Uterus (tissue), 4 donors: ENCODE measurements around the gene ZNF441. TPM values are rescaled to one million over a fixed set of nuclear protein-coding genes. Genes with fewer than 3 reads are reported as not detected.
"Not testable (repeated sequence)": the region's sequence is repeated elsewhere in the genome, so short reads cannot be mapped to it uniquely, and the experiment has no call there.

Source experiments
- DNase-seq, 2 donors: peaks; one replicate each; pipeline ENCODE4 v3.0.0-alpha.2; 2019 to 2020
- H3K27ac ChIP-seq, 2 donors: fragments of 200-600 bp; sonication (generic); 1 replicate in 1 of 2; 2 replicates in 1 of 2; pipeline ENCODE4 v1.5.1; 2016 to 2018
- H3K27me3 ChIP-seq, 2 donors: fragments of 200-600 bp; sonication (generic); one replicate each; pipeline ENCODE4 v1.5.1; 2018 to 2019; ENCODE audit warnings: control low read depth in 1 of 2
- H3K36me3 ChIP-seq, 2 donors: fragments of 200-600 bp; sonication (generic); one replicate each; pipeline ENCODE4 v1.5.1; 2019; ENCODE audit warnings: control low read depth in 1 of 2
- H3K4me1 ChIP-seq, 2 donors: fragments of 200-600 bp; sonication (generic); one replicate each; pipeline ENCODE4 v1.5.1; 2018 to 2019; ENCODE audit warnings: control low read depth in 1 of 2
- H3K4me3 ChIP-seq, 2 donors: fragments of 200-600 bp; sonication (generic); 1 replicate in 1 of 2; 2 replicates in 1 of 2; pipeline ENCODE4 v1.5.1; 2018 to 2019; ENCODE audit warnings: mild to moderate bottlenecking in 1 of 2
- H3K9me3 ChIP-seq, 2 donors: fragments of 200-600 bp; sonication (generic); one replicate each; pipeline ENCODE4 v1.5.1; 2019; ENCODE audit warnings: control low read depth in 1 of 2
- CTCF ChIP-seq, 4 experiments: fragments of 200-600 bp in 2 of 4; fragments of 450-650 bp in 2 of 4; sonication (generic) in 2 of 4; IDR thresholded peaks; one replicate each; pipeline ENCODE4 v1.5.1; 2016 to 2019; ENCODE audit warnings: antibody characterized with exemption in 4 of 4, mild to moderate bottlenecking in 2 of 4, moderate library complexity in 1 of 4
- POLR2A ChIP-seq, 2 donors: fragments of 450-650 bp; IDR thresholded peaks; one replicate each; pipeline ENCODE4 v1.6.1; 2016; ENCODE audit warnings: antibody characterized with exemption in 2 of 2, mild to moderate bottlenecking in 1 of 2, moderate library complexity in 1 of 2
- intact Hi-C: fragments of 100-400 bp; cut with DNase I; formaldehyde crosslinking; loops from one replicate; pipeline ENCODE4 v1.15.1; 2023; ENCODE audit warnings: low total_unique reads
- total RNA-seq, 4 donors: library from RNA; depleted of rRNA in 3 of 4; stranded (reverse); fragments of >200 nt in 3 of 4; gene quantifications; one replicate each; pipeline versions ENCODE4 v1.1.0 to v1.2.4, GENCODE V29; 2014 to 2023
- donor health status: DM: yes; HTN: yes; CAD: no.

ZNF441 gene
- total RNA-seq, 4 donors from 2014 or later: 8.5 to 25.6 (median 19.8) TPM

DNA sequence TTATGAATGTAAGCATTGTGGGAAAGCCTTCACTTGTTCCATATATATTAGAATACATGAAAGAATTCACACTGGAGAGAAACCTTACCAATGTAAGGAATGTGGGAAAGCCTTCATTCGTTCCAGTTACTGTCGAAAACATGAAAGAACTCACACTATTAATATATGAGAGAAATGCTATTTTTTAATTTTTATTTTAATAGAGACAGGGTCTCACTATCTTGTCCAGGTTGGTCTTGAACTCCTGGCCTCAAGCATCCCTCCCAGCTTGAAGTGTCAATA is 40.2 kb downstream of the ZNF441 start:
- Histone ChIP-seq H3K27ac (no peak overlapping the region), H3K4me1 (no peaks in the 10 kb centered on the region), H3K36me3 (no peaks in the 10 kb centered on the region), H3K27me3 (no peaks in the 10 kb centered on the region), H3K4me3 (no peak overlapping the region), H3K9me3 (peaks cover 0 to 25% of the 10 kb centered on the region in 2 donors)
- intact Hi-C loops: no loop called here
- no peak for DNase-seq
- no peak for TF ChIP-seq CTCF (IDR thresholded peaks at IDR 0.05)
- no peak for TF ChIP-seq POLR2A (IDR thresholded peaks at IDR 0.05)

DNA sequence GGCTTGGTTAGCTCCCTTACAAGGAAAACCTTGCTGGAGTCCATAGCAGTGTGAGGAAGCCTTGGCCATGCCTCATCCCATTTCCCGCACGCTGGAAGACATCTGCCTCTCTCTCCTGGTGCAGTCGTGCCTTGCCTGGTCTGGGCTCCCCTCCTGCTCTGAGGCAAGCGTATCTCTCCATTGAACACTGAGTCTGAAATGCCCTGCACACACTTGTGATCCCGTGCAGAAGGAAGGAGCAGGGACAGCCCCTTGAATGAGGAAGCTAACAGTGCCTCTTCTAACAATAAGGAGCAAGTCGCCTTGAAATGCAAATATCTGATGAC is 46.9 kb downstream of the ZNF441 start:
- no peak for DNase-seq
- Histone ChIP-seq H3K4me3 (peak overlapping the region; percentile 53 to 62), H3K4me1 (no peaks in the 10 kb centered on the region), H3K27ac (peak overlapping the region in 1 of 2 donors; percentile 16), H3K9me3 (no peaks in the 10 kb centered on the region), H3K36me3 (no peaks in the 10 kb centered on the region), H3K27me3 (no peaks in the 10 kb centered on the region)
- intact Hi-C loops: no loop called here
- TF ChIP-seq CTCF (IDR thresholded peaks at IDR 0.05) (no peak), POLR2A (IDR thresholded peaks at IDR 0.05) (no peak)

GRCh38 chr19:11814029-11814699 is 47.4 kb downstream of the ZNF441 start, which contains the start of gene ZNF440:
Gene ZNF440, plus strand, starts transcription at chr19:11814273. Its CDS starts 175 bp downstream, at chr19:11814448.
- H3K36me3 ChIP-seq: no peaks in the 10 kb centered on the region
- TF ChIP-seq CTCF (IDR thresholded peaks at IDR 0.05) (no peak), POLR2A (IDR thresholded peaks at IDR 0.05) (peak; percentile 88)
- intact Hi-C loops: no loop called here
- no peaks in the 10 kb centered on the region for H3K9me3 ChIP-seq
- peak within 1 kb of the TSS; percentile 53 to 62 for H3K4me3 ChIP-seq
- H3K4me1 ChIP-seq: no peaks in the 10 kb centered on the region
- peak; percentile 92 to 96 for DNase-seq
- peak within 1 kb of the TSS; percentile 67 to 83 for H3K27ac ChIP-seq
- H3K27me3 ChIP-seq: no peaks in the 10 kb centered on the region

DNA sequence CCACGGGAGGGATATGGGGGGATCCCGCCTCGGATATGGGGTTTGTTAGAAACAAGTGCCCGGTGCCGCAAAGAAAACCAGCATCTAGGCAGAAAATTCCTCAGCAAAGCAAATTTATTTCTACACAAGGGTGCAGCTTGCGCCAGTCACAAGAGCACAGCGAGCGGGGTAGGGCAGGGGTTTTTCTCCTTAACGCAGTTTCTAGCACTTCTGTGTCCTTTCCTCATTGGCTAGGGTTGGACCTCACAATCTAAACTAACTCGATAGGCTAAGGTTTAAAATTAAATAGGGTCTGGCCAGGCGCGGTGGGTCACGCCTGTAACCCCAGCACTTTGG is 47.9 kb downstream of the ZNF441 start:
- intact Hi-C loops: no loop called here
- no peak for DNase-seq
- Histone ChIP-seq H3K4me3 (peak overlapping the region; percentile 53 to 62), H3K36me3 (no peaks in the 10 kb centered on the region), H3K4me1 (no peaks in the 10 kb centered on the region), H3K9me3 (no peaks in the 10 kb centered on the region), H3K27ac (peak overlapping the region; percentile 67 to 83), H3K27me3 (no peaks in the 10 kb centered on the region)
- TF ChIP-seq CTCF (IDR thresholded peaks at IDR 0.05): no peak
- no peak for TF ChIP-seq POLR2A (IDR thresholded peaks at IDR 0.05)

GRCh38 chr19:11821474-11822109 is 54.8 kb downstream of the ZNF441 start:
- intact Hi-C loops: no loop called here
- Histone ChIP-seq H3K36me3 (no peaks in the 10 kb centered on the region), H3K9me3 (peaks cover 0 to 13% of the 10 kb centered on the region in 2 donors), H3K27ac (no peak overlapping the region), H3K27me3 (no peaks in the 10 kb centered on the region), H3K4me1 (no peaks in the 10 kb centered on the region), H3K4me3 (no peak overlapping the region)
- TF ChIP-seq CTCF (IDR thresholded peaks at IDR 0.05): no peak
- TF ChIP-seq POLR2A (IDR thresholded peaks at IDR 0.05): no peak
- no peak for DNase-seq

DNA sequence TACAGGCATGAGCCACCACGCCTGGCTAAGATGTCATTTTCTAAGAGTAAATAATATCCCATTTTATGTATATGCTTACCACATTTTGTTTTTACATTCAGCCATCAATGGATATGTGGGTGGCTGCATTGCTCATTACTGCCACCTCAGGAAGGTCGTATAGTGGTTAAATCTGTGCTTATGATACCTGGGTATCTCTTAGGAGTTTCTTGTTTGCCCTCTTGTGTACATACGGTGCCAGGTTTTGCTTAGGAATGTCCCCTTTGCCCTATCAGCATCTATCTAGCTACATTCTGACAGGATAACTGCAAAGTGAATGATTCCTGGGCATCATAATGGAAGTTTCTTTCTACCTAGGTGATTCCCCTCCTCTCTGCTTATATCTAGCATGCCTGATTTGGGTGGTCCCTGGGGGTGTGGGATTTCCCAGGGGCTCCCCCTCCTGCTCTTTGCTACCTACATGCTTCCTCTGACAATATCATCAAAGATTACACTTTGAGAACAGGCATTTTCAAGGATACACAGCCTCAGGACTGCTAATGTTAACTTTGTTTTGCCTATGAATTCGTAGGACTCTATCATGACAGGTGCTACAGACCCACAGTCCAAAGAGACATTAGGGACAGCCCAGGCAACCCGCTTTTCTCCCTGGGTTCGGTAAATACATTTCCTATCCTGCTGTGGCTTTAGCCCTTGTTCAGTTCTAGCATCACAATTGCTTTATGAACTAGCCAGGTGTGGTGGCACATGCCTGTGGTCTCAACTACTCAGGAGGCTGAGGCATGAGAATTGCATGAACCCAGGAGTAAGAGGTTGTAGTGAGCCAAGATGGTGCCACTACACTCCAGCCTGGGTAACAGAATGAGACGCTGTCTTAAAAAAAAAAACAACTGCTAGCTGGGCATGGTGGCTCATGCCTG is 62.4 kb downstream of the ZNF441 start:
- H3K27ac ChIP-seq, H3K27me3 ChIP-seq, H3K4me1 ChIP-seq, H3K36me3 ChIP-seq, H3K4me3 ChIP-seq, intact Hi-C loops, DNase-seq: not testable (repeated sequence)
- H3K9me3 ChIP-seq: peaks cover 0 to 56% of the 10 kb centered on the region in 2 donors
